HG03460 (cell line): ENCODE data around the gene LAMC1.

Experiments used
- ATAC-seq: cut with Tn5 transposase; IDR thresholded peaks from one replicate; pipeline ENCODE4 v1.9.1; 2021; ENCODE audit not compliant: unreplicated experiment

The LAMC1 gene

DNA sequence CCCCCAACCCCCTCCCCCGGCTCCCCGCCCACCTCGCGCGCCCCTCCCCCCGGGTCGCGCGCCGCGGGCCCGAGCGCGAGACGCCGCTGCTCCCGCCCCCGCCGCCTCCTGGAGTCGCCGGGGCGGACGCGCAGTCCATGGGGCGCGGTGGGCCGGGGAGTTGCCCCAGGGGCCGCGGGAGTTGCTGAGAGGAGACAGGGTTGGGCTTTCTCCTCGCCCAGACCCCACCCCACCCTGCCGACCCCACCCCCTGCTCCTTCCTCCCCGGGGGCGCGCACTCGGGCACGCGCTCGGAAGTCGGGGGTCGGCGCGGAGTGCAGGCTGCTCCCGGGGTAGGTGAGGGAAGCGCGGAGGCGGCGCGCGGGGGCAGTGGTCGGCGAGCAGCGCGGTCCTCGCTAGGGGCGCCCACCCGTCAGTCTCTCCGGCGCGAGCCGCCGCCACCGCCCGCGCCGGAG, at the start of gene LAMC1:
LAMC1 (plus strand) TSS at position 275 of the 455 bp plus-strand sequence. CDS start 297 bp downstream, outside the sequence.
- ATAC-seq = peak; percentile 18

DNA sequence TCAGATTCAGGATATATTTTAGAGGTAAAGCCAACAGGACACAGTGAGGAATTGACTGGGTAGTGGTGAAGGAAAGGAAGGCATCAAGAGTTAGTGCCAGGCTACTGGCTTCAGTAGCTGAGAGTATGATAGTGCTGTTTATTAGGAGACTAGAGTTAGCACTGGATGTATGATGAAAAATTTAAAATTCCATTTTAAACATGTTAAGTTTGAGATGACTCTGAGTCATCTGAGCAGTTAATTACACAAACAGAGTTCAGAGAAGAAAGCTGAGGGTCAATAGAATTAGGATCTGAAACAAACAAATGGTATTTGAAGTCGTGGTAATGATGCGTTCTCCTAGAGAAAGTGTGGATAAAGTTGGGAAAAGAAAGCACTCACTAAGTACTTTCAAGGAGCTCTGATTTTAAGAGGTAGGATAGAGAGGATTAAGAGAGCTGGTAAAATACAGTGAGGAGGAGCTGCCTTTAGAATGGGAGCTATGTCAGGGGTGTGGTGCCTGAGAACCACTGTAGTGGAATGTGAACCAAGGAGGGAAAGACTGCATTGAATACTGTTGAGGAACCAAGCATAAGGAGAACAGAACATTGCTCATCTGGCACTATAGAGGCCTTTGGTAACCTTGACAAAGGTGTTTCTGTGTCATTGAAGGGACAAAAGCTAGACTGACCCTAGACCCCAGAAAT, 48.6 kb upstream of the LAMC1 start:
- no peak for ATAC-seq

DNA sequence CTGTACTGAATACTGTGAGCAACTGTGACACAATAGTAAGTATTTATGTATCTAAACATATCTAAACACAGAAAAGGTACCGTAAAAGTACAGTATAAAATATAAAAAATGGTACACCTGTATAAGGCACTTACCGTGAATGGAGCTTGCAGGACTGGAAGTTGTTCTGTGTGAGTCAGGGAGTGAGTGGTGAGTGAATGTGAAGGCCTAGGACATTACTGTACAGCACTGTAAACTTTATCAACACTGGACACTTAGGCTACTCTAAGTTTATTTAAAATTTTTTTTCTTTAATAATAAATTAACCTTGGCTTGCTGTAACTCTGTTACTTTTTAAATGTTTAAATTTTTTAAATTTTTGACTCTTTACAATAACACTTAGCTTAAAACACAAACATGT, 45.7 kb upstream of the LAMC1 start:
- no peak for ATAC-seq

DNA sequence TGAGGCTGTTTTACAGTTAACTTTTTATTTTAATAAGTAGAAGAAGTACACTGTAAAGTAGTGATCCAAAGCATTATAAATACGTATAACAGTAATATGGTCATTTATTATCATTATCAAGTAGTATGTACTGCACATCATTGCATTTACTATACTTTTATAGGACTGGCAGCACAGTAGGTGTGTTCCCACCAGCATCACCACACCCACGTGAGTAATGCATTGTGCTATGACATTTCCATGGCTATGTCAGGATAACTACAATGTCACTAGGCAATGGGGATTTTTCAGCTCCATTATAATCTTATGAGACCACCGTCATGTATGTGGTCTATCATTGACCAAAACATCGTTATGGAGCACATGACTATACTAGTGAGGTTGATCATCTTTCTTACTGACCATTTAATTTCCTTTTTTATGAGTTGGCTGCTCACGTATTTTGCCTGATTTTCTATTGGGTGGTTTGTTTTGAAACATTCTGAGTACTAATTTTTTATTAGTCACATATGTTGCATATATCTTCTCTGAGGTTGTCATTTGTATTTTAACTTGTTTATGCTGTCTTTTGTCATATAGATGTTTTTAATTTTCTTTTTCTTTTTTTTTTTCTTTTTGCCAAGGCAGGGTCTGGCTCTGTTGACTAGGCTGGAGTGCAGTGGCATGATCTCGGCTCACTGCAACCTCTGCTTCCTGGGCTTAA, 44.9 kb upstream of the LAMC1 start:
- ATAC-seq = no peak

GRCh38 chr1:182984138-182984537, 39.1 kb upstream of the LAMC1 start:
- no peak for ATAC-seq

DNA sequence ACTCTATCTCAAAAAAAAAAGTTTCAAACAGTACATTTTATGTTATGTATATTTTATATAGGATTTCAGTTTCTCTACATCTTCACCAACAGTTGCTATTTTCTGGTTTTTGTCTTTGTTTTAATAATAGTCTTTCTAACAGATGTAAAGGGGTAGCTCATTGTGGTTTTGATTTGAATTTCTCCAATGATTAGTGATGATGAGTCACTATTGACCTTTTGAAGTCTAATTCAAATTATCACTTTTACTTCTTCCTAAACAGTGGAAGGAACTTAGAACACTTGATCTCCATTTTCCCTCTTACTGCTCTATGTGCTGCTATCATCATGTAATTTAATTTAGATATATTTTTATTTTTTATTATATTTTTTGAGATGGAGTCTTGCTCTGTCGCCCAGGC, 38.6 kb upstream of the LAMC1 start:
- ATAC-seq = no peak

- no peak for ATAC-seq
Observed at GRCh38 chr1:182985876-182986275, 37.3 kb upstream of the LAMC1 start.

GRCh38 chr1:182990413-182991144, 32.6 kb upstream of the LAMC1 start:
- no peak for ATAC-seq

GRCh38 chr1:182993746-182994145, 29.5 kb upstream of the LAMC1 start:
- ATAC-seq = no peak

GRCh38 chr1:182995894-182996293, 27.3 kb upstream of the LAMC1 start:
- no peak for ATAC-seq

DNA sequence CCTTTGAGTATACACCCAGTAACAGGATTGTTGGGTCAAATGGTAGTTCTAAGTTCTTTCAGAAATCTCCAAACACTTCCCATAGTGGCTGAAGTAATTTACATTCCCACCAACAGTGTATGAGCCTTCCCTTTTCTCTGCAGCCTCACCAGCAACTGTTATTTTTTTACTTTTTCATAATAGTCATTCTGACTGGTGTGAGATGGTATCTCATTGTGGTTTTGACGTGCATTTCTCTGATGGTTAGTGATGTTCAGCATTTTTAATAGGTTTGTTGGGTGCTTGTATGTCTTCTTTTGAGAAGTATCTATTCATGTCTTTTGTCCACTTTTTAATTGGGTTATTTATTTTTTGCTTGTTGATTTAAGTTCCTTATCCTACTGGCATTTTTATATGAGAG, 26.4 kb upstream of the LAMC1 start:
- ATAC-seq = no peak

- no peak for ATAC-seq
Observed at GRCh38 chr1:182998482-182998881, 24.7 kb upstream of the LAMC1 start.

DNA sequence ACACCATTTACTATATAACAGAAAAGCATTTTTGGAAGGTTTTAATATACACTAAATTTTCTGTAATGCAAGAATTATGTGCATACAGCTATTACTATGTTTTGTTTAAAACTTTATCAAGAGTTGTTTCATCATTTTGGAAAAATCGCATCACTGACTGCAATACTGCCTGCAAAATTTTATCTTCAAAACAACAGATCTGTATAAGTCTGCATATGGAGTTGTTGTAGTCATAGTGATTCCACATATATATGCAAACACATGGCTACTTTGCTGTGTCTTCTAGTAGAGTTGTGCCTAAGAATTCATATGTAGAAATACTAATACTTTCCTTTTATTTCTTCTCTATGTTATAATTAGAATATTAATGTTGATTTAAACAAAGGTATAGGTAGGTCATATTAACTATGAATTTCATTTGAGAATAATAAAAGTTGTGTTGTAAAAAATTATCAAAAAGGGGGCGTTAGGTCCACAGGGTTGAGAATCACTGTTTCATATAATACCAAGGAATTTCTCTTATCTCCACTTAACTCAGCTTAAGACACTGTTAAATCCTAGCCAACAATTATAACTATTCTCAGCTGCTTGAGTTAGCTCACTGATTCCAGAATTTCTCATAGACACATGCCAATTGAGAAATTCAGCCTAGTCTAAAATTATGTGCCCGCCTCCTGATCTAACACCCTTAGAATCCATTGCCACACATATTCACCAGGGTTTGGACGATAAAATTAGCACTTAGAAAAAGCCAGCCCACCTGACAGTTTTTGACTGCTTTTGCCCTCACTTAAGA, 22.9 kb upstream of the LAMC1 start:
- ATAC-seq = no peak

DNA sequence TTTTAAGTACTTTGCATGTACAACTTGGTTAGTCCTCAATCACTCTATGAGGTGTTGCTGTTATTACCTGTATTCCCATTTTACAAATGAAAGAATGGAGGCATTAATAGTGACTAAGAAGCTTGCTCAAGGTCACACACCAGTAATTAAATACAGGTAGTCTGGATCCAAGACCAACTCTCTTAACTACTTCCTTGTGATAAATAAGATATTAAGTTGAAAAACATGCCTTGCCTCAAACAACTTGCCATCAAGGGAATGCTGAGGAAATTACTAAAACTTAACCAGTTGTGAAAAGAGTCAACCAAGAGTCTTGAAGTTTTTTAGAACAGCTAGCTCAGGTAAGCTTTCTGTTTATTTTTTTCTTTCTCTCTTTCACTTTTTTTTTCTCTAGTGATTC, 21.0 kb upstream of the LAMC1 start:
- no peak for ATAC-seq

GRCh38 chr1:183002797-183003196, 20.4 kb upstream of the LAMC1 start:
- no peak for ATAC-seq

GRCh38 chr1:183003203-183003602, 20.0 kb upstream of the LAMC1 start:
- no peak for ATAC-seq

- ATAC-seq = no peak
Observed at GRCh38 chr1:183004141-183004540, 19.1 kb upstream of the LAMC1 start.

DNA sequence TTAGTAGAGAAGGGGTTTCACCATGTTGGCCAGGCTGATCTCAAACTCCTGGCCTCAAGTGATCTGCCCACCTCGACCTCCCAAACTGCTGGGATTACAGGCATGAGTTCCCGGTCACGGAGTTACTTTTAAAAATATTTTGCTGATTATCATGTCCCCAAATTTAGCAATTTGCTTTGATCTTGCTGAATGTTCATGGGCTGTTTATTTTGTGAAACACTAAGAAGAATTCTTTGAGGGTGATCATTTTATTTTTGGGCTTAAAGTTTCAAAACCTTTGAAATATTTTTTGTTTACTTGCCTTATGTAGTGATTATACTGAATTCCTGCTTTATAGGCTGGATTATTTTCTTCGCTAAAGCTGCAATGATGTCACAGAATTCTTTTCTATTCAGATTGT, 11.4 kb upstream of the LAMC1 start:
- ATAC-seq = no peak

DNA sequence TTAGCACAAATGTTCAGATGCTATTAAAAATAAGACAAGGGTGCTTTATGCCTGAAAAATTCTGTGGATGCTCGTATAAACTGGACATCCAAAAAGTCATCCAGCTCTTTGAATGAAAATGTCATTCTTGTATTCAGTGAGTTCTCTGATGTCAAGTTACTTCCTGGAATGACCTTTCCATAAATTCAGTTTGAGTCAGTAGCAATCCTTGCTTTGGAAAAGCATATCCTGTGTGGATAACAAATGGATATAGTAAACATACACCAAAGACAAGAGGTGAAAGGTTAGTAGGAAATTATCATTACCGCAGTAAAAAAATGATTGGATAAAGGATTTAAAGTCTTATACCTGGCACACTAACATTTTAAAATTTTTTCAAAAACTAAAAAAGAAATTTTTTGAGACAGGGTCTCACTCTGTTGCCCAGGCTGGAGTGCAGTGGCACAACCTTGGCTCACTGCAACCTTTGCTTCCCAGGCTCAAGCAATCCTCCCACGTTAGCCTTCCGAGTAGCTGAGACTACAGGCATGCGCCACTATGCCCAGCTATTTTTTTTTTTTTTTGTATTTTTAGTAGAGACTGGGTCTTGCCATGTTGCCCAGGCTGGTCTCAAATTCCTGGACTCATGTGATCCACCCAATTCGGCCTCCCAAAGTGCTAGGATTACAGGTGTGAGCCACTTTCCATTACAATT, 10.8 kb upstream of the LAMC1 start:
- no peak for ATAC-seq

- ATAC-seq = no peak
Observed at GRCh38 chr1:183019139-183019740, 4.0 kb upstream of the LAMC1 start.
